HG02884 (cell line): Measurements from ENCODE around the gene MAZ.
"Not testable (repeated sequence)": the region's sequence is repeated elsewhere in the genome, so short reads cannot be mapped to it uniquely, and the experiment has no call there.

Source experiments
- ATAC-seq: cut with Tn5 transposase; IDR thresholded peaks from one replicate; pipeline ENCODE4 v1.9.1; 2021; ENCODE audit warnings: mild to moderate bottlenecking, moderate library complexity; ENCODE audit not compliant: unreplicated experiment

The MAZ gene

DNA sequence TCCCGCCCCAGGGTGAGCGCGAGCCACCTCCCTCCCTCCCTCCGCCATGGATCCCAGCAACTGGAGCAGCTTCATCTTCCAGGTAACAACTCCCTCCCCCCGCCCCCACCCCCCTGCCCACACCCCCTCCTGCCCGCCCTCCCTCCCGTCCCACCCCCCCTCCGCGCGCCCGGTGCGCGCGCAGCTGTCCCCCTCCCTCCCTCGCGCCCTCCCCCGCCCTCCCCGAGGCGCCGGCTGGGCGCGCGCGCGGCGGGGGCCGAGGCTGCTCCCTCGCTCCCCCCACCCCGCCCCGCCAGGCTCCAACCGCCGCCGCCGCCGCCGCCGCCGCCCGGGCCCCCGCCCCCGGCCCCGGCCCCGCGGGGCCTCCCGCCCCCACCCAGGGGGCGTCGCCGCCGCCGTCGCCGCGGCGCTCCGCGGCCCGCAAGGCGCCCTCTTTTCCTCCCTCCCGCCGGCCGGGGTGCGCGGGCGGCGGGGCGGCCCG, at the start of gene MAZ:
MAZ (plus strand) TSS at position 431 of the 481 bp plus-strand sequence. CDS start 173 bp downstream, outside the sequence.
- ATAC-seq, result no peak

DNA sequence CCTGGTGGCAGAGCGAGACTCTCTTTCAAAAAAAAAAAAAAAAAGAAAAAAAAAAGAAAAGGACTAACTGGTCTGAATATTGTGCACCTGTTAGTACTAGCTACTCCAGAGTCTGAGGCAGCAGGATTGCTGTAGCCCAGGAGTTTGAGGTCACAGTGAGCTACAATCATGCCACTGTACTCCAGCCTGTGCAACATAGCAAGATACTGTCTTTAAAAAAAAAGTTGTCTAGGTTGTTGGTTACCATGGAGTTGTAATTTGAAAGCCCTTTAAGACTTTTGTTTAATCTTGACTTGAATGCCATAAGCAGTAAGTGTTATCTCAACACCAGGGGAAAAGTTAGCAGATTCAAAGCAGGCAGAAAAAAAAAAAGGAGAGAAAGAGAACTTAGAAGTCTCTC, 49.7 kb upstream of the MAZ start:
- no peak for ATAC-seq

DNA sequence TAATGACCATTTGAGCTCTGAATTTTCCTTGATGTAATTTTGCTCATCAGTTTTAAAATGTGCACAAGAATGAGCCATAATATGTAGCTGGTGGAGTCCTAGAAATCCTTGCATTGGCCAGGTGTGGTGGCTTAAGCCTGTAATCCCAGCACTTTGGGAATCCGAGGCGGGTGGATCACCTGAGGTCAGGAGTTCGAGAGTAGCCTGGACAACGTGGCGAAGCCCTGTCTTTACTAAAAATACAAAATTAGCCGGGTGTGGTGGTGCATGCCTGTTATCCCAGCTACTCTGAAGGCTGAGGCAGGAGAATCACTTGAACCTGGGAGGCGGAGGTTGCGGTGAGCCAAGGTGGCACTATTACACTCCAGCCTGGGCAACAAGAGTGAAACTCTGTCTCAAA, 49.2 kb upstream of the MAZ start:
- ATAC-seq, result not testable (repeated sequence)

DNA sequence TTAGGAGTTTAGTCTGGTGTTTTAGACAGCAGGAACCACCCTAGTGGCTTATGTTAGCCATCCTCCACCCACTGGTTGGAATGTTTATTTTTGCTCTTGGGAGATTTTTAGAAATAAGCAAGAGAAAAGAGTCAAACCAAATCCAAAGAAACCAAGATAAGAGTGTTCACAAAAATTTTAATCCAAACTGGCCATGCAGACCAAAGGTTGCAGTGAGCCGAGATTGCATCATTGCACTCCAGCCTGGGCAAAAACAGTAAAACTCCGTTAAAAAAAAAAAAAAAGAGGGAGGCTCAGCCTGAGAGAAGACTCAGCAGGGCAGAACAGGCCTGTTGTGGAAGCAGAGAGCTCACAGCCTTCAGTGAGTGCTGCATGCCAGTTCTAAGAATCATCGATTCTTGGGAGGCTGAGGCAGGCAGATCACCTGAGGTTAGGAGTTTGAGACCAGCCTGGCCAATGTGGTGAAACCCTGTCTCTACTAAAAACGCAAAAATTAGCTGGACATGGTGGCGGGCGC, 48.3 kb upstream of the MAZ start:
- no peak for ATAC-seq

DNA sequence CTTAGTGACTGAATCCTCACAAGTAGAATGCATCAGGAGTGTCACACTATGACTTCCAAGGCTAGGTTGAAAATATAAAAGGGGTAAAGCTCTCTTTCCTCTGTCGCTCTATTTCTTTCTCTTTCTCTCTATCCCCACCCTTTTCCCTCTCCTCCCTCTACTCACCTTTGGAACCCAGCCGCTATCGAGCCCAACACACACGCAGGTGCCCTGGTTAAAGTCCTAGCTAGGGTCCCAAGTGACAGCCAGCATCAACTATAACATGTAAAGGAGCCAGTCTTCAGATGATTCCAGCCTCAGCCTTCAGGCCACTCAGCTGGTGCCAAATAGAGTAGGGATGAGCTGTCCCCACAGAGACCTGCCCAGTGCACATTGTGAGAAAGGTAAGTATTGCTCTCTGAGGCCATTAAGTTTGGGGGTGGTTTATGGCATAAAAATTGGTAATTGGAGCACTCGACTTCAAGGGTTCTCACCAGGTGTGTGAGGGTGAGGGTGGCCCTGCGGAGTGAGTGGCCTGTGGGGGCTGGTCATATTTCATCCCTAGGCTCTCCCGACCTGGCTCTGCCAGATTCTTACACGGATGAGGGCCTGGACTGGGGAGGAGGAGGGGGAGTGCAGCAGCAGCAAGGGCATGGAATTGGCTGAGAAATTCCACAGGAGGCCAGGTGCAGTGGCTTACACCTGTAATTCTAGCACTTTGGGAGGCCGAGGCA, 45.6 kb upstream of the MAZ start:
- no peak for ATAC-seq

DNA sequence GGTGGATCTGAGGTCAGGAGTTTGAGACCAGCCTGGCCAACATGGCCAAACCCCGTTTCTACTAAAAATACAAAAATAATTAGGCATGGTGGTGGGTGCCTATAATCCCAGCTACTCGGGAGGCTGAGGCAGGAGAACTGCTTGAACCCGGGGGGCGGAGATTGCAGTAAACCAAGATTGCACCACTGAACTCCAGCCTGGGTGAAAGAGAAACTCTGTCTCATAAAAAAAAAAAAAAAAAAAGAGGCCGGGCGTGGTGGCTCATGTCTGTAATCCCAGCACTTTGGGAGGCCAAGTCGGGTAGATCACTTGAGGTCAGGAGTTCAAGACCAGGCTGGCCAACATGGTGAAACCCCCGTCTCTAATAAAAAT, 45.1 kb upstream of the MAZ start:
- ATAC-seq, result not testable (repeated sequence)

DNA sequence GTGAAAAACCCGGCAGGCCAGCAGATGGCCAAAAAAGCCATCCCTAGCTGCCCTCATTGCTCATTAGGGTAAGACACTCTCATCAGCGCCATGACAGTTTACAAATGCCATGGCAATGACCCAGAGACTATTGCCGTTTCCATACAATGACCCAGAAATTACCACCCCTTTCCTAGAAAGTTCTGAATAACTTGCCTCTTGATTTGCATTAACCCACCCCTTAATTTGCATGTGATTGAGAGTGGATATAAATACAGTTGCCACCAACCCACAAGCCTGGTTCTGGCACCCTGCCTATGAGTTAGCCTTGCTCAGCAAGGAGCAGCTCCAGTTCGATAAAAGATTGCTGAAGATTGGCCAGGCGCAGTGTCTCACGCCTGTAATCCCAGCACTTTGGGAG, 44.4 kb upstream of the MAZ start:
- ATAC-seq, result no peak

DNA sequence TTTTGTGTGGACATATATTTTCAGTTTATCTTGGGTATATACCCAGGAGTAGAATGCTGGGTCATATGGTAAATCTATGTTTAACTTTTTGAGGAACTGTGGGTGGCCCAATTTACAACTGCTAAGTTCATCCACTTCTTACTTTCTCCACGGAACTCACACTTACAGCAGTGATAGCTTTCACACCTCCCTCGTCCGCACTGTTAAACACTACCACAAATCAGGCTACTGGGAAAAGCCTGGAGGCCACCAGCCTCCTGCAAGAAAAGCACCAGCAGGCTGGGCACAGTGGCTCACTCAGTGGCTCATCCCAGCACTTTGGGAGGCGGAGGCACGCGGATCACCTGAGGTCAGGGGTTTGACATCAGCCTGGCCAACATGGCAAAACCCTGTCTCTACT, 43.0 kb upstream of the MAZ start:
- ATAC-seq, result no peak

DNA sequence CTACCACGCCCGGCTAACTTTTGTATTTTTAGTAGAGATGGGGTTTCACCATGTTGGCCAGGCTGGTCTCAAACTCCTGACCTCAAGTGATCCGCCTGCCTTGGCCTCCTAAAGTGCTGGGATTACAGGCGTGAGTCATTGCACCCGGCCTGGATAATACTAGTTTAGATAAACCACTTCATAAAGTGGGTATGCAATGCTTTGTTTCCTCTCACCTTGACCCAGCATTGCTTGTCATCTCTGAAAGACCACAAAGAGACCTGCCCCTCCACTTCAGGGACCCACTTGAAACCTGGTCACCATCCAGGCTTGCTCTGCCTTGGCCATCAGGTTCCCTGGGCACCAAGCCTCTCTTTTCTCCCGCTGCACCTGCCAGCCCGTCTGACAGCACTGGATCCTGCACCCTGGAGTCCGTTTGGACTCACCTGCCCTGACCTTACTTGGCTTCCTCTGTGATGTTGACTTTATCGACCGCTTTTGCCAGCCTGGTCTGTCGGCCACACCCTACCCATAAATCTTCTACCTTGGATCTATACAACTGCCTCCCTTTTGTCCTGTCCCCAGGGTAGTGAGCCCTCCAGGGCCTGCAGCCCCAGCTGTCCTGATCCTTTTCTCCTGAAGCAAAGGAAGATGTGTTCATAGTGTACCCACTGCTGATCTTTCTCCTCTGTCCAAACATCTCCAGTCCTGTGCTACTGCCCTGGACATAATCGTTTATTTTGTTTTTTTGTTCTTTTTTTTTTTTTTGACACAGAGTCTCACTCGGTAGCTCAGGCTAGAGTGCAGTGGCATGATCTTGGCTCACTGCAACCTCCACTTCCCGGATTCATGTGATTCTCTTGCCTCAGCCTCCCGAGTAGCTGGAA, 40.9 kb upstream of the MAZ start:
- ATAC-seq, result no peak

DNA sequence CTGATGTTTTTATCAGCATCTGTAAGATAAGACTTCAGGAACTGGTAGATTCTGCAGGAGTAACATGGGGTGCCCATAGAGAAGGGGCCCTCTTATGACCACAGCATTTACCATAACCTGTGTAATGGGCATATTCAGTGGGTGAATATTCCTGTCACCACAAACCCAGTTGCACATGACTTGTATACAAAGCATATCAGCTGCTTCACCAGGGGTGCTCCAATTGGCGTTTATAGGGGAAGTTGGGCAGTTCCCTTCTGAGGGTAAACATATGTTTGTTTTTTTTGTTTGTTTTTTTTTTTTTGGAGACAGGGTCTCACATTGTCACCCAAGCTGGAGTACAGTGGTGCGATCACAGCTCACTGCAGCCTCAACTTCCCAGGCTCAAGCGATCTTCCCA, 39.8 kb upstream of the MAZ start:
- ATAC-seq, result no peak

DNA sequence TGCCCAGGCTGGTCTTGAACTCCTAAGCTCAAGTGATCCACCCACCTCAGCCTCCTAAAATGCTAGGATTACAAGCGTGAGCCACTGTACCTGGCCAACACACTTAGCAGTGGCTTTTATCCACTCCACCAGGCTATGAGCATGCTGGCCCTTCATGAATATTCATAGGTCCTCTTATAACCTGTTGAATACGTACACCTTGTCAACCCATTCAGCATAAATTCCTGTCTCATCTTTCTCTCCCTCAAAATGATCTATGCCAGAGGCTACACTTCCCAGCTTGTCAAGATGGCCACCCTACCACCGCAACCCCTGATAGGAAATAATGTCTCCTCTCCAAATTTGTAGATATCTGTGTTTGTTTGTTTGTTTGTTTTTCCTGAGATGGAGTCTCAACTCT, 39.3 kb upstream of the MAZ start:
- ATAC-seq, result no peak

DNA sequence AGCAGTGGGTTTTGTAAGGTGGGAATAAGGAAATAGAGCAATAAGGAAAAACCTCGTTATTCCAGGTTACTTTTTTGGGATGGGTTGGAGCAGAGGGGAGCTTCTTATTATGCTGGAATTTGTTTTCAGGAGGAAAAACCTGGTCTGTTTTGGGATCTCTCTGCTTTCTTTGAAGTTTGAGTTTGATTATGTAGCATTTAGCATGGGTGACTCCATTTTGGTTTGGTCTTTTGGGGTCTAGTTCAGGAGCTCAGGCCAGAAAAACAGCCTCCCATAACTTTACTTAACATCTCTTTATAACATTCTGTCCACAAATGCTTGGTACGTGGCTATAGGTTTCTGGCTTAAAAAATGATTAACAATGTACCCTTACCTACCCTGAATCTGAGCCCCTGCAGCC, 36.8 kb upstream of the MAZ start:
- ATAC-seq, result no peak

DNA sequence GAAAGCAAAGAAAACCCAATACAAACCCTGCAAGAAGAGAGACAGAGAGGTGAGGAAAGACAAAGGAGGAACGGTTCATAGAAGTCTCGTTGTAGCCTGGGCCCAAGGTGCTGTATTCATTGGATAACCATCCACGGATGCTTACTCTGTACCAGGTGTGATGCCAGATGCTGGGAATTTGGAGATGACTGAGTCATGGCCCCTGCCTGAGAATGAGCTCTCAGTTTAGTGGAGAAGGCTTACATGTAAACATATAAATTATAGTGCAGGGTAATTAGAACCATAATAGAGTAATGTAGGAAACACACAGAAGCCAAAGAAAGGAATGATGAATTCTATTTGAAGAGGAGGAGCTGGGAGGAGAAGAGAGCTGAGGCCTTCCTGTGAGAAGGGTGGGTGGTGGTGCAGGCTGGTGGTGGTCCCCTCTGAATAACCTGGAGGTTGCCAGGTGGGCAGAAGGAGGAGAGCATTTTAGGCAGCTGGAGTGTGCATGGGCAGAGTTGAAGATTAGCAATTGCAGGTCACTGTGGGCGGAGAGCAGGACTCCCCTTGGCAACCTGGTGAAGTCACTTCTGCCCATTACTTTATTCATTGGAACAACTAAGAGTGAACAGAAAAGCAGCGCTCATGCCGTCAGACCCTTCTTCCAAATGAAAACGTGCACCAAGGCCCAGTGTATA, 35.9 kb upstream of the MAZ start:
- ATAC-seq, result no peak

DNA sequence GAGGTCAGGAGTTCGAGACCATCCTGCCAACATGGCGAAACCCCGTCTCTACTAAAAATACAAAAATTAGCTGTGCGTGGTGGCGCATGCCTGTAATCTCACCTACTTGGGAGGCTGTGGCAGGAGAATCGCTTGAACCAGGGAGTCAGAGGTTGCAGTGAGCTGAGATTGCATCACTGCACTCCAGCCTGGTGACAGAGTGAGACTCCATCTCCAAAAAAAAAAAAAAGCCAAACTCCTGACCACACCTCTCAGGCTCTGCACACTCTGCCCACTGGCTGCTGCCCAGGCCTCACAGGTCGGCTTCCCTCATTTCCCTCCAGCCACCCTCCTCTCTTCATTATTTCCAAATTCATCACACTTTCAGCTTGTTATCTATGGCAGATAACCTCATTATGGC, 34.0 kb upstream of the MAZ start:
- not testable (repeated sequence) for ATAC-seq

DNA sequence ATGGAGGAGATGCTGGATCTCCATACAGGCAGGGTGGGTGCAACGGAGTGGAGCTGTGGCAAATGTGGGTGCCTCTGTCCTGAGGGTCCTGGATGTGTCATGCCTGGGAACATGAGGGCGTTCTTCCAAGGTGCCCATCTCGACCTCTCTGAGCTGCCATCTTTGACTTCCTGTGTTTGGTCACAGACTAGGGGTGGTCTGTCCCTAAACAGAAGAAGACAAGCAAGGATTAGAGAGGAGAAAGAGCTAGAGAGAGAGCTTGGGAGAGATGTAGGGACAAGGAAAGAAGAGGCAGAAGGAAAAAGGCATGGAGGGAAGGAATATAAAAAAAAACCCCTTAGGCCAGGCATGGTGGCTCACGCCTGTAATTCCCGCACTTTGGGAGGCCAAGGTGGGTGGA, 31.6 kb upstream of the MAZ start:
- no peak for ATAC-seq

DNA sequence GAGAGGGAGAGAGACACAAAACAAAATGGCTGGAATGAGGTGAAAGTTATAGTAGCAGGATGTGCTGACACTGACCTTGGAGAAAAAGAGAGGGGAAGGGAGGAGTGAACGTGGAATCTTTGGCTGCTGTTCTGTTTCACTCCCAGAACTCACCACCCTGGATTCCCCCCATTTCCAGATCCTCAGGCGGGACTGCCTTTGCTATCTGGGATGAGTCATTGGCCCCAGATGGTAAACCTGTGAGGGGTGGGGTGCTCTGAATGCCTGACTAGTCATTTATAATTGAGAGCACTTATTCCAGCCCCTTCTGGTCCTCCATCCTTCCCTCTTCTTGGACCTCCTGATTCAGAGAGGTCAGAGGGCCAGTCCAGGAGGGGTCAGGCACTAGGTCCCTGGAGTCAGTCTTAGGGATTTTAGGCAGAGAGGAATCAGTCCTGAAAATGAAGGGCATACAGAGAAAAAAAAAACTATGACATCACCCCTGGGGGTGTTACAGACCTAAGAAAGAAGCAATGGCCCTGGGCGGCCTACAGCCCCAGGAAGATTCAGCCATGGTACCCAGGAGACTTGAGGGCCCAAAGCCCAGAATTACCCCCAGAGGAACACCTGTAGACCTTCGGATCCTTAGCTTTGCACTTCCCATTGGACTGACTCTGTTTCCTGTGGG, 30.5 kb upstream of the MAZ start:
- ATAC-seq, result no peak

DNA sequence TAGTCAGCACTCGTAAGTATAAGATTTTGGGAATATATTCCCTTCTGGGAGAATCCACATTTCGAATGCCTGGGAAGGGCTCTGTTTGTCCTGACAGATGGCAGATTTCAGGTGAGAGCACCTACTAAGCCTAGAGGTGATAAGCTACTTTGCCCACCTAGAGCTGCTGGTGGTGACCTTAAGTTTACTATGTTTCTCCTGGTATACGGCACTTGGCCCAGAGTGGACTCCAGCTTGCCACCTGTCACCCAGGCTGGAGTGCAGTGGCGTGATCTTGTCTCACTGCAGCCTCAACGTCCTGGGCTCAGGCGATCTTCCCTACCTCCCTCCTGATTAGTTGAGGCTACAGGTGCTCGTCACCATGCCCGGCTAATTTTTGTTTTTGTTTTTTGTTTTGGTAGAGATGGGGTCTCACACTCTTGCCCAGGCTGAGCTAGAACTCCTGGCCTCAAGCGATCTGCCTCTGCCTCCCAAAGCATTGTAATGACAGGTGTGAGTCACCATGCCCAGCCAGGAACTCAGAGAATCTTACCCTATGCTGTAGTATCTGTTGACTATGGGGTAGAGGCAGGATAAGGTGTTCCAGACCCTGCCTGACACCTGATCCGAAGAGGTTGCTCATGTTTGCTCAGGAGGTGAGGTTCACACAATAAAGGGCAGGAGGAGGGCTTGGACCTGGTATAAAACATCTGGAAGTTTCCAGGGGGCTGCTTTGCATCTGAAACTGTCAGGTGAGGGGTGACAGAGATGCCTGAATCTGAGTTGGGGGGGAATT, 28.6 kb upstream of the MAZ start, which contains the start of gene ZG16:
ZG16 (plus strand) TSS at position 681 of the 775 bp plus-strand sequence. CDS start 1,011 bp downstream, outside the sequence.
- no peak for ATAC-seq

DNA sequence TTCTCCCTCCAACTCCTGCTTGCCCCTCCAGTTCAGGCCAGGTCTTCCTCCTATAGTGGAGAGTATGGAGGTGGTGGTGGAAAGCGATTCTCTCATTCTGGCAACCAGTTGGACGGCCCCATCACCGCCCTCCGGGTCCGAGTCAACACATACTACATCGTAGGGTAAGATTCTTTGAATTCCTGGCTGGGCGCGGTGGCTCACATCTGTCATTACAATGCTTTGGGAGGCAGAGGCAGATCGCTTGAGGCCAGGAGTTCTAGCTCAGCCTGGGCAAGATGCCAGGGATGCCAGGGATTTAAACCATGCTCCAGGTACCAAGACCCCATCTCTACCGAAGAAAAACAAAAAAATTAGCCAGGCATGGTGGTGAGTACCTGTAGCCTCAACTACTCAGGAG, 26.9 kb upstream of the MAZ start:
- no peak for ATAC-seq

DNA sequence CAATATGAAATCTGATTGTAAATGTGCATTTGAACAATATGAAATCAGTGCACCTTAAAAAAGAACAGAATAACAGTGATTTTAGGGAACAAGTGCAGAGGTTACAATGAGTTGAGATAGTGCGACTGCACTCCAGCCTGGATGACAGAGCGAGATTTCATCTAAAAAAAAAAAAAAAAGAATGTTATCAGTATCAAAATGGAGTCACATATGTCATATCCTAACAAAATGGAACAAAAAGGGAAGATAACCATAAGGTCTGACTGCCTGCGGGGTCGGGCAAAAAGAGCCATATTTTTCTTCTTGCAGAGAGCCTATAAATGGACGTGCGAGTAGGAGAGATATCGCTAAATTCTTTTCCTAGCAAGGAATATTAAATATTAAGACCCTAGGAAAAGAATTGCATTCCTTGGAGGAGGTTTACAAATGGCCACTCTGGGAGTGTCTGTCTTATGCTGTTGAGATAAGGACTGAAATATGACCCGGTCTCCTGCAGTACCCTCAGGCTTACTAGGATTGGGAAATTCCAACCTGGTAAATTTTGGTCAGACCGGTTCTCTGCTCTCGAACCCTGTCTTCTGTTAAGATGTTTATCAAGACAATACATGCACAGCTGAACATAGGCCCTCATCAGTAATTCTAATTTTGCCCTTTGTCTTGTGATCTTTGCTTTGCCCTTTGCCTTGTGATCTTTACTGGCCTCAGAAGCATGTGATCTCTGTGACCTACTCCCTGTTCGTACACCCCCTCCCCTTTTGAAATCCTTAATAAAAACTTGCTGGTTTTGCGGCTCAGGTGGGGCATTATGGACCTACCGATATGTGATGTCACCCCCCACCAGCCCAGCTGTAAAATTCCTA, 23.0 kb upstream of the MAZ start:
- ATAC-seq, result not testable (repeated sequence)
